GM12891 (cell line): ENCODE measurements around the gene CDKL2.

Experiments
- PAX5 ChIP-seq: IDR thresholded peaks from 2 replicates; pipeline ENCODE4 v1.6.1; 2011; ENCODE audit warnings: low read length, moderate library complexity, mild to moderate bottlenecking; ENCODE audit not compliant: insufficient read depth, severe bottlenecking
- POLR2A ChIP-seq: IDR thresholded peaks from 2 replicates; pipeline ENCODE4 v1.6.1; 2011; ENCODE audit warnings: low read depth, low read length, control low read depth
- POLR2AphosphoS5 ChIP-seq: IDR thresholded peaks from 2 replicates; pipeline ENCODE4 v1.6.1; 2011; ENCODE audit warnings: low read depth, low read length, control low read depth
- POU2F2 ChIP-seq: IDR thresholded peaks from 2 replicates; pipeline ENCODE4 v1.6.1; 2011; ENCODE audit warnings: low read depth, mild to moderate bottlenecking, control low read depth, low read length, moderate library complexity
- SPI1 ChIP-seq: IDR thresholded peaks from 2 replicates; pipeline ENCODE4 v1.6.1; 2011; ENCODE audit warnings: low read depth, low read length, control low read depth
- TAF1 ChIP-seq: IDR thresholded peaks from 2 replicates; pipeline ENCODE4 v1.6.1; 2011; ENCODE audit warnings: low read depth, low read length, control low read depth

DNA sequence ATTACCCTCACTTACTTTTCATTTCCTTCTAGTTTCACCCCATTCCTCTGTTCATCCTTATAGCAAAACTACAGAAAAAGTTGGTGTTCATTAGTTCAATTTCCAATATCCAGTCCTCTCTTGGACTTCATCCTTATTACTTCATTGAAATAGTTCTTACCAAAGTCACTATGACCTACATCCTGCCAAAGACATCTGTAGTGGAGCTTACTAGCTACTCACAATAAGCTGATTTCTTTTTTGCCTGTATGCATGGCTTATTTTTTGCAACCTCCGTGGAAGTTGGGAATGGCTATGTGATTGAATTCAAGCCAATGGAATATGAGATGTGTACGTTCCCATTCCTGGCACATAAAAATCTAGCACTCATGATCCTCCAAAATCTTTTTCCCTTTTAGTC is 4.6 kb upstream of the CDKL2 start:
- TF ChIP-seq POLR2A (no peak), TAF1 (no peak), POLR2AphosphoS5 (no peak), PAX5 (no peak), SPI1 (no peak), POU2F2 (no peak)
